Measurements from ENCODE around the gene CXXC5.

DNA sequence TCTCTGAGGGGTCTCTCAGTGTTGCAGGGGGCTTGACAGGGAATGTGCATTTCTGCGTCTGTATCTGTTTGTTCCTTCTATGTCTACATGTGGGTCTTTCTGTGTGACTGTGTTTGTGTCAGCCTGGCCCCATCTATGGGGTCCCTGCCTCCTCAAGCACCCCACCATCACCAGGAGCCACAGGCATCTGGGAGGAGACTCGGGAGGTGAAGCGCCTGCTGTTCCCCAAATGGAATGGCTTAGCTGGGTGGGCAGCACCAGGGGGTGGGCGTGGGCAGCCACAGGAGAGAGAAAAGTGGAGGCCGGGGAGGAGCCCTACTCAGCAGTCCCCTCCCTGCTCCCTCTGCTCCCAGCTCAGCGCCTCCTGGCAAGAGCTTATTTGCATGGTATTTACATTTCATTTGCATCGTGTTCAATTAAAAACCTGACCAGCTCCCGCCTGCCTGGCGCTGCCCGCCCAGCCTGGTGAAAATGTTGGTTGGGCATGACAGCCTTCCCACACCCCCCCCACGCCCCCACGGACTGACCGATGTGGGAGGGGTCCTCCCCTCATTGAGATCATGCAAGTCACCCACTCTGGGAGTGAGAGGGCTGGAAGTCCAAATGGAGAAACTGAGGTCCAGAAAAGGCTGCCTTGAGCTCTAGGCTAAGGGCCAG is 50.5 kb downstream of the CXXC5 start:
- TF ChIP-seq, protein P1, sequence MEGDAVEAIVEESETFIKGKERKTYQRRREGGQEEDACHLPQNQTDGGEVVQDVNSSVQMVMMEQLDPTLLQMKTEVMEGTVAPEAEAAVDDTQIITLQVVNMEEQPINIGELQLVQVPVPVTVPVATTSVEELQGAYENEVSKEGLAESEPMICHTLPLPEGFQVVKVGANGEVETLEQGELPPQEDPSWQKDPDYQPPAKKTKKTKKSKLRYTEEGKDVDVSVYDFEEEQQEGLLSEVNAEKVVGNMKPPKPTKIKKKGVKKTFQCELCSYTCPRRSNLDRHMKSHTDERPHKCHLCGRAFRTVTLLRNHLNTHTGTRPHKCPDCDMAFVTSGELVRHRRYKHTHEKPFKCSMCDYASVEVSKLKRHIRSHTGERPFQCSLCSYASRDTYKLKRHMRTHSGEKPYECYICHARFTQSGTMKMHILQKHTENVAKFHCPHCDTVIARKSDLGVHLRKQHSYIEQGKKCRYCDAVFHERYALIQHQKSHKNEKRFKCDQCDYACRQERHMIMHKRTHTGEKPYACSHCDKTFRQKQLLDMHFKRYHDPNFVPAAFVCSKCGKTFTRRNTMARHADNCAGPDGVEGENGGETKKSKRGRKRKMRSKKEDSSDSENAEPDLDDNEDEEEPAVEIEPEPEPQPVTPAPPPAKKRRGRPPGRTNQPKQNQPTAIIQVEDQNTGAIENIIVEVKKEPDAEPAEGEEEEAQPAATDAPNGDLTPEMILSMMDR (conservative IDR thresholded peaks at IDR 0.05 in 1 of 2, IDR thresholded peaks at IDR 0.05 in 1 of 2; ENCODE audit: low read depth in 1 of 2, low read length in 2 of 2), result no peak
- TF ChIP-seq EZH2 (IDR thresholded peaks at IDR 0.05; ENCODE audit: low read length, missing control alignments), result no peak
